Neuronal stem cell (in vitro differentiated cells): ENCODE results near the gene DSCAM.

Experiments used
- DNase-seq: peaks from one replicate; pipeline ENCODE4 v3.0.0-alpha.2; 2013; ENCODE audit warnings: low spot score
- H2AFZ ChIP-seq: one replicate; pipeline ENCODE4 v1.6.1; 2013; ENCODE audit warnings: mild to moderate bottlenecking, low read length, inconsistent platforms
- H2AK5ac ChIP-seq: 2 replicates; pipeline ENCODE4 v1.6.1; 2013; ENCODE audit warnings: low read depth, mild to moderate bottlenecking, inconsistent platforms, low read length, moderate library complexity, mixed read lengths
- H2BK120ac ChIP-seq: 2 replicates; pipeline ENCODE4 v1.6.1; 2013; ENCODE audit warnings: low read depth, mild to moderate bottlenecking, inconsistent platforms, low read length, moderate library complexity, mixed read lengths
- H2BK12ac ChIP-seq: one replicate; pipeline ENCODE4 v1.6.1; 2013; ENCODE audit warnings: low read length, inconsistent platforms
- H2BK15ac ChIP-seq: 2 replicates; pipeline ENCODE4 v1.6.1; 2013; ENCODE audit warnings: mild to moderate bottlenecking, low read length, inconsistent platforms, mixed read lengths
- H2BK5ac ChIP-seq: one replicate; pipeline ENCODE4 v1.6.1; 2013; ENCODE audit warnings: inconsistent platforms, mild to moderate bottlenecking, low read length, moderate library complexity
- H3K14ac ChIP-seq: one replicate; pipeline ENCODE4 v1.6.1; 2013; ENCODE audit warnings: low read length, inconsistent platforms
- H3K18ac ChIP-seq: 2 replicates; pipeline ENCODE4 v1.6.1; 2013; ENCODE audit warnings: low read length, inconsistent platforms
- H3K23ac ChIP-seq: 2 replicates; pipeline ENCODE4 v1.6.1; 2013; ENCODE audit warnings: low read depth, mild to moderate bottlenecking, mixed read lengths, low read length, inconsistent platforms; ENCODE audit not compliant: poor library complexity
- H3K27ac ChIP-seq: replicated peaks from 3 replicates; pipeline ENCODE4 v1.5.1; 2013; ENCODE audit warnings: low read length, inconsistent platforms
- H3K27me3 ChIP-seq, 3 experiments: 2 replicates each; pipeline ENCODE4 v1.6.1; 2013; ENCODE audit warnings: low read length in 3 of 3, mild to moderate bottlenecking in 2 of 3, inconsistent platforms in 1 of 3, low read depth in 1 of 3, mixed read lengths in 1 of 3, moderate library complexity in 1 of 3; ENCODE audit not compliant: control insufficient read depth in 3 of 3, insufficient read depth in 3 of 3
- H3K36me3 ChIP-seq, 2 donors: replicated peaks in 1 of 2; 2 replicates each; pipeline ENCODE4 v1.6.1; 2013; ENCODE audit warnings: low read length in 2 of 2; ENCODE audit not compliant: control insufficient read depth in 2 of 2, insufficient read depth in 2 of 2
- H3K4ac ChIP-seq: 2 replicates; pipeline ENCODE4 v1.6.1; 2013; ENCODE audit warnings: inconsistent platforms, mild to moderate bottlenecking, low read length, moderate library complexity
- H3K4me1 ChIP-seq, 2 donors: 1 replicate in 1 of 2; 2 replicates in 1 of 2; pipeline ENCODE4 v1.6.1; 2013; ENCODE audit warnings: low read length in 2 of 2, low read depth in 1 of 2; ENCODE audit not compliant: control insufficient read depth in 2 of 2, insufficient read depth in 1 of 2
- H3K4me2 ChIP-seq: one replicate; pipeline ENCODE4 v1.6.1; 2013; ENCODE audit warnings: mild to moderate bottlenecking, low read length, inconsistent platforms; ENCODE audit not compliant: insufficient read depth, poor library complexity, severe bottlenecking
- H3K4me3 ChIP-seq, 2 donors: 2 replicates each; pipeline ENCODE4 v1.5.1; 2013; ENCODE audit warnings: low read length in 2 of 2, mild to moderate bottlenecking in 2 of 2, inconsistent platforms in 1 of 2, moderate library complexity in 1 of 2
- H3K79me1 ChIP-seq: one replicate; pipeline ENCODE4 v1.6.1; 2013; ENCODE audit warnings: low read depth, mild to moderate bottlenecking, inconsistent platforms, low read length, moderate library complexity
- H3K9ac ChIP-seq: one replicate; pipeline ENCODE4 v1.6.1; 2013; ENCODE audit warnings: mild to moderate bottlenecking, low read depth, low read length, inconsistent platforms; ENCODE audit not compliant: poor library complexity
- H3K9me3 ChIP-seq, 2 donors: replicated peaks in 1 of 2; 2 replicates each; pipeline versions ENCODE3 to v1.6.1; 2013; ENCODE audit warnings: low read length in 2 of 2, mild to moderate bottlenecking in 2 of 2, inconsistent platforms in 1 of 2, low read depth in 1 of 2, mixed read lengths in 1 of 2, moderate library complexity in 1 of 2; ENCODE audit not compliant: control insufficient read depth in 2 of 2, insufficient read depth in 1 of 2
- H4K8ac ChIP-seq: one replicate; pipeline ENCODE4 v1.6.1; 2013; ENCODE audit warnings: low read depth, mild to moderate bottlenecking, inconsistent platforms, low read length, moderate library complexity
- H4K91ac ChIP-seq: one replicate; pipeline ENCODE4 v1.6.1; 2013; ENCODE audit warnings: low read length, low read depth, mild to moderate bottlenecking, inconsistent platforms; ENCODE audit not compliant: poor library complexity
- WGBS, 2 donors: extraction: QIAGEN DNeasy Blood & Tissue Kit; methylation state at CpG; one replicate each; pipeline ENCODE4 v1.1.7; 2013; ENCODE audit warnings: missing lambda C conversion rate in 2 of 2, mixed read lengths in 1 of 2; ENCODE audit not compliant: insufficient read length in 2 of 2, insufficient replicate concordance in 1 of 2; ENCODE audit errors: extremely low coverage in 2 of 2; 5-methylcytosine and 5-hydroxymethylcytosine counted together

DSCAM gene

GRCh38 chr21:40788635-40789034 lies 58.3 kb downstream of the DSCAM start:
- no peak overlapping the region for H4K91ac ChIP-seq
- H3K23ac ChIP-seq: no peak overlapping the region
- H3K4ac ChIP-seq: no peak overlapping the region
- no peak overlapping the region for H3K14ac ChIP-seq
- no peaks in the 10 kb centered on the region for H3K9me3 ChIP-seq
- no peak overlapping the region for H2AFZ ChIP-seq
- no peaks in the 10 kb centered on the region for H3K36me3 ChIP-seq
- H2BK120ac ChIP-seq: no peak overlapping the region
- no CpG with 5 or more reads among the region's 3 CpGs for WGBS, 2 donors
- no peak overlapping the region for H2BK15ac ChIP-seq
- no peak overlapping the region for H3K4me2 ChIP-seq
- H3K18ac ChIP-seq: no peak overlapping the region
- no peak overlapping the region for H2BK5ac ChIP-seq
- no peak overlapping the region for H3K4me3 ChIP-seq
- H2BK12ac ChIP-seq: no peak overlapping the region
- H2AK5ac ChIP-seq: no peak overlapping the region
- no peak overlapping the region for H4K8ac ChIP-seq
- H3K27me3 ChIP-seq: no peaks in the 10 kb centered on the region
- no peak overlapping the region for H3K9ac ChIP-seq
- H3K79me1 ChIP-seq: no peaks in the 10 kb centered on the region
- no peaks in the 10 kb centered on the region for H3K4me1 ChIP-seq
- DNase-seq: no peak
- no peak overlapping the region for H3K27ac ChIP-seq

DNA sequence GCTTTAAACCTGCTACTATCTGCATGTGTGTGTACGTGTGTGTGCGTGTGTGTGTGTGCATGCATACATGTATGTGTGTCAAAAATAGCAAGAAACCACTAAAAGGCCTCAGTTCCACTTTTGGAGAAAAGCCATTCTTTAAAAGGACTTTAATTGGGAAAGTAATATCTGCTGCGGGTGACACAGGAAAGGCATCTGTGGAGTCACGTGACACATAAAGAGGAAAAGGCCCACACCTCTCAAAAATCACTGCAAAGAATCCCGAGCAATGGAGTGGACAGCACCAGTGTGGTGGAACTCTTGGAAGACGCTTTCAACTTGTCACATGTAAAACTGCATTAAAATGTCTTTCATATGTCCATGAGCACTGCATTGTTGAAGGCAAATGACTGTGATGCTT lies 63.6 kb downstream of the DSCAM start:
- Histone ChIP-seq H4K8ac (no peak overlapping the region), H3K4me2 (no peak overlapping the region), H3K27me3 (no peaks in the 10 kb centered on the region), H3K79me1 (no peaks in the 10 kb centered on the region), H3K4me3 (no peak overlapping the region), H3K4ac (no peak overlapping the region), H2AK5ac (no peak overlapping the region), H3K9me3 (no peaks in the 10 kb centered on the region), H3K36me3 (no peaks in the 10 kb centered on the region), H2AFZ (no peak overlapping the region), H3K14ac (no peak overlapping the region), H3K9ac (no peak overlapping the region), H3K18ac (no peak overlapping the region), H3K4me1 (no peaks in the 10 kb centered on the region), H2BK15ac (no peak overlapping the region), H4K91ac (no peak overlapping the region), H3K27ac (no peak overlapping the region), H2BK12ac (no peak overlapping the region), H2BK120ac (no peak overlapping the region), H2BK5ac (no peak overlapping the region), H3K23ac (no peak overlapping the region)
- no CpG with 5 or more reads among the region's 6 CpGs for WGBS, 2 donors
- DNase-seq: no peak

DNA sequence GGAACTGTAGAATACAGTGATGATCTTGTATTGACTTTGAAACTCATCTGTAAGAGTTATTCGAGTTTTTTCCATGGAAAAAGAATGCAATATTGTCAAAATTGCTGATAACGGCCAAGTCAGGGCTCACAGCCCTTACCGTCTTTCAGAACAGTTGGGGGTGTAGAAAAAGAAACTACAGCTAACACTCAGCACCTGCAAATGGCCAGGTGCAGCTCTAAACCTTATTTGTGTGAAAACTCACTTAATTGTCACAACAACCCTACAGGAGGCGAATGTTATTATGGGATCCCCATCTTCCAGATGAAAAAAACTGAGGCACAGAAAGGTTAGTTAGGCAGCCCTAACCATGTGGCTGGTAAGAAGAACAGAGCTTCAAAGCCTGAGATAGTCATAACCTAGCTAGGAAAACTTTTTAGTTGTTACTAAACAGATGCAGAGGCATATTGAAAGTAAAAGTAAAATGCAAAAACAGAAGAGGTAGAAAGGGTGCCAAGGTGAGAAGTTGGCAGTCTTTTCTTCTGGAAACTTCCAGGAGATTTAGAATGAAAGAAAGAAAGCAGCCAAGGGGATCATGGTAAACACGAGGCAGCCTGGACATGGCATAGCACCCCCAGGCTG lies 76.4 kb downstream of the DSCAM start:
- no peak for DNase-seq
- H3K23ac ChIP-seq: no peak overlapping the region
- no peaks in the 10 kb centered on the region for H3K36me3 ChIP-seq
- H4K91ac ChIP-seq: no peak overlapping the region
- H2BK12ac ChIP-seq: no peak overlapping the region
- H3K14ac ChIP-seq: no peak overlapping the region
- no peak overlapping the region for H3K9ac ChIP-seq
- no peaks in the 10 kb centered on the region for H3K27me3 ChIP-seq
- H4K8ac ChIP-seq: no peak overlapping the region
- WGBS, 2 donors: no CpG with 5 or more reads among the region's 5 CpGs
- no peaks in the 10 kb centered on the region for H3K79me1 ChIP-seq
- no peak overlapping the region for H2BK5ac ChIP-seq
- H2BK15ac ChIP-seq: no peak overlapping the region
- no peak overlapping the region for H2AFZ ChIP-seq
- no peak overlapping the region for H3K4me3 ChIP-seq
- peaks cover 0 to 2% of the 10 kb centered on the region in 2 donors for H3K4me1 ChIP-seq
- H2AK5ac ChIP-seq: no peak overlapping the region
- no peak overlapping the region for H3K18ac ChIP-seq
- no peak overlapping the region for H2BK120ac ChIP-seq
- H3K4ac ChIP-seq: no peak overlapping the region
- H3K27ac ChIP-seq: no peak overlapping the region
- H3K9me3 ChIP-seq: no peaks in the 10 kb centered on the region
- H3K4me2 ChIP-seq: no peak overlapping the region

GRCh38 chr21:40769231-40769630 lies 77.7 kb downstream of the DSCAM start:
- H3K4me1 ChIP-seq: peaks cover 0 to 2% of the 10 kb centered on the region in 2 donors
- no peaks in the 10 kb centered on the region for H3K27me3 ChIP-seq
- no peak overlapping the region for H2AFZ ChIP-seq
- H3K23ac ChIP-seq: no peak overlapping the region
- H3K4ac ChIP-seq: no peak overlapping the region
- no peak overlapping the region for H2BK120ac ChIP-seq
- no peak overlapping the region for H3K9ac ChIP-seq
- no peak overlapping the region for H4K8ac ChIP-seq
- no peak overlapping the region for H2BK12ac ChIP-seq
- H2AK5ac ChIP-seq: no peak overlapping the region
- no peak overlapping the region for H3K27ac ChIP-seq
- H3K9me3 ChIP-seq: no peaks in the 10 kb centered on the region
- no peak overlapping the region for H3K4me3 ChIP-seq
- no peaks in the 10 kb centered on the region for H3K36me3 ChIP-seq
- no peak overlapping the region for H4K91ac ChIP-seq
- no peak overlapping the region for H3K18ac ChIP-seq
- H2BK15ac ChIP-seq: no peak overlapping the region
- no peaks in the 10 kb centered on the region for H3K79me1 ChIP-seq
- DNase-seq: no peak
- no peak overlapping the region for H3K14ac ChIP-seq
- no peak overlapping the region for H3K4me2 ChIP-seq
- no CpG with 5 or more reads among the region's 1 CpG for WGBS, 2 donors
- H2BK5ac ChIP-seq: no peak overlapping the region
